Activated T-cell treated with anti-CD3 and anti-CD28 coated beads, Interleukin-2, amount 50 U/mL, for 24 hours (primary cell): ENCODE measurements around the gene DRC3.

Experiments used
- DNase-seq: peaks from one replicate; pipeline ENCODE4 v3.0.0-alpha.2; 2020
- H3K27ac Mint-ChIP-seq: 2 replicates; pipeline ENCODE4 v1.8.0; 2020; ENCODE audit warnings: mild to moderate bottlenecking, mixed read lengths
- H3K27me3 Mint-ChIP-seq: 2 replicates; pipeline ENCODE4 v1.8.0; 2020; ENCODE audit warnings: mixed read lengths
- H3K36me3 Mint-ChIP-seq: 2 replicates; pipeline ENCODE4 v1.8.0; 2020; ENCODE audit warnings: low read depth, mixed read lengths
- H3K4me1 Mint-ChIP-seq: 2 replicates; pipeline ENCODE4 v1.8.0; 2020; ENCODE audit warnings: low read depth, mixed read lengths
- H3K4me3 Mint-ChIP-seq: 2 replicates; pipeline ENCODE4 v1.8.0; 2020; ENCODE audit warnings: mild to moderate bottlenecking, moderate library complexity, mixed read lengths
- H3K9me3 Mint-ChIP-seq: 2 replicates; pipeline ENCODE4 v1.8.0; 2020; ENCODE audit warnings: mixed read lengths

Gene DRC3

DNA sequence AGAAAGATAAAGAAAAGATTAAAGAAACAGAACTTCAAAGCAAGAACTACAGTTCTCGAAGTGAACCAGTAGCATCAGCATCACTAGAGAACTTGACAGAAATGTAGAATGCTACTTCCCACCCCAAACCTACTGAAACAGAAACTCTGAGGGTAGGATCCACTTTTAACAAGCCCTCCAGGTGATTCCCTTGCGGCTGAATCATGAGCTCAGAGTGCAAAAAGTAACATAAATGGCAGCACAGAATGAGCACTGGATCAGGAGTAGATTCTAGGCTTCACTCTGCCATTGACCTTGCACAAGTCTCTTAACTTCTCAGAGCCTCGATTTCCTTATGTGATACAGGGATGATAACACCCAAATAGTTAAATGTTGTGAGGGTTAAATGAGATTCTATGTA lies 6.3 kb upstream of the DRC3 start:
- no peak for DNase-seq
- H3K27ac Mint-ChIP-seq = peak overlapping the region; percentile 73

DNA sequence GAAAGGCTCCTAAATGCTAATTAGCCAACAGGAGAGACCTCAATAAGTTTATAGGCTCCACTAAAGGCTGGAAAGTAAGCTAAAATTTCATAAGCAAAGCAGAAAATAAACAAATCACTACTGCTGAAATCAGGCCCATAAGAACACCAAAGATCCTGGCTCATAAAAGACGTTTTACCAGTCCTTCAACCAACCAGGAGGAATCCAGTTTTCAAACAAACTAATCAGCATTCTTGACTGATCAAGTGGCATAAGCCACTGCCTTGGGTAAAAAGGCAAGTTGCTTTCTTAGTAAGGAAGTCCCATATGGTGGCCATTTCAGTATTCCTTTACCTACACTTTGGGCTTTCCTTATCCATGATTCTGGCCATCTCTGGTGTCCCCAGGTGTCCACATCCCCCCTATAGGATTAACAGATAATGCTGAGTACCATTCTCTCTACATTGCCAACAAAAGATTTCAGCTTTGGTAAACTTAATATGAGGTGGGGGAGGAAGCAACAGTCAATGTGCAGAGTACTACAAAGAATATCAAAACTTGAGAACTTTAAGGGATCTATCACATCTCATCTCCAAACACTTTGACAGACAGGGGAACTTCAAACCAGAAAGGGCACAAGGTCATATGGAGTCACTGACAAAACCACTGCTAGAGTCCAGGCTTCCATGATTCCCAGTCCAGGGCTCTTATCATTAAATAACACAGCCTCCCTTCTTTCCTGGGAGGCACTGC lies 1.8 kb upstream of the DRC3 start:
- H3K4me1 Mint-ChIP-seq = peaks cover 57% of the 10 kb centered on the region
- no peak for DNase-seq

More for the DNA sequence above, 6.3 kb upstream of the DRC3 start:
- Mint-ChIP-seq H3K9me3 (no peaks in the 10 kb centered on the region), H3K4me3 (no peak overlapping the region), H3K36me3 (peaks cover 3% of the 10 kb centered on the region), H3K4me1 (peaks cover 69% of the 10 kb centered on the region), H3K27me3 (no peaks in the 10 kb centered on the region)

DNA sequence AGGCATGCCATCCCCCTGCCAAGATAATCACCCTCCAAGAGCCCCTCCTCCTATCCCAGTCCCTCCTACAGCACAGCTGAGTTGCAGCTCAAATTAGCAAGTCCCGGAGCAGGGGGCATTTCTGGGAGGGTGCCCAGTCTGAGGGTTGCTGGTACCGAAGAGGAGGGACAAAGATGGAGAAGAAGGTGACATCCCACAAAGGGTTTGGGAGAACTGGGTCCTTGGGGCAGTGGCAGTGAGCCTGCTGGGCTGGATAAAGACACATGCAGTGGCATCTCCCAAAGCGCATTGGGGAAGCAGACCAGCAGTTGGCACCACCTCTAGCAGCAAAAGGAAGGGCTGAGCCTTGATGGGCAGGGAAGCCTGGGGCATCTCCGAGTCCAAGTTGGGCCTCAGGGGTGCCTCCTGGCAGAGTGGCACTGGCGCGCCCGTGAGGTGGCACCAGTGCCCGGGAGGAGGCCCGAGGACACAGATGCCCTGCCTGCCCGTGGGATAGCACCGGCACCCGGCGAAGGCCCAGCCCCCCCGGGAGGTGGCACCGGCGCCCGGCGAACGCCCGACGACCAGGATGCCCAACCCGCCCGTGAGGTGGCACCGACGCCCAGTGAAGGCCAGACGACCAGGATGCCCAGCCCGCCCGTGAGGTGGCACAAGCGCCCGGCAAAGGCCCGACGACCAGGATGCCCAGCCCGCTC lies 1.1 kb upstream of the DRC3 start:
- H3K4me3 Mint-ChIP-seq = peak overlapping the region; percentile 91
- H3K27me3 Mint-ChIP-seq = no peaks in the 10 kb centered on the region
- H3K9me3 Mint-ChIP-seq = no peaks in the 10 kb centered on the region
- peaks cover 2% of the 10 kb centered on the region for H3K36me3 Mint-ChIP-seq
- DNase-seq = no peak
- H3K4me1 Mint-ChIP-seq = peaks cover 50% of the 10 kb centered on the region
- peak overlapping the region; percentile 79 for H3K27ac Mint-ChIP-seq

More for the DNA sequence above, 1.8 kb upstream of the DRC3 start:
- peak overlapping the region; percentile 91 for H3K4me3 Mint-ChIP-seq
- peaks cover 2% of the 10 kb centered on the region for H3K36me3 Mint-ChIP-seq
- peak overlapping the region; percentile 79 for H3K27ac Mint-ChIP-seq
- H3K9me3 Mint-ChIP-seq = no peaks in the 10 kb centered on the region
- H3K27me3 Mint-ChIP-seq = no peaks in the 10 kb centered on the region

DNA sequence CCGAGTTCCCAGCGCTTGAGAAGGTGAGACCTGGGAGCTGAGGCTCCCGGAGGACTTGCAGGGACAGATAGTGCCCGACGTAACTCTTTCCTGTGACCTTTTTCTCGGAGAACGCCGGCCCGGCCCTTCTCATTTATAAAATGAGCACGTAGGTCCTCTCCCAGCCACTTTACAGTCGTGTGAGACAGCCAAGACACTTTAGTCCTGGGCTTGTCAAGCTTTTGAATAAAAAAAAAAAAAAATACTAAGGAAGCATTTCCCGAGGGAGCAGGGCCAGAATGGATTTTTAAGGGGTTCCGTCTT lies 241 bp downstream of the DRC3 start:
- H3K4me3 Mint-ChIP-seq = peak overlapping the region; percentile 91
- H3K9me3 Mint-ChIP-seq = no peaks in the 10 kb centered on the region
- peak overlapping the region; percentile 94 for H3K27ac Mint-ChIP-seq
- no peak for DNase-seq
- H3K27me3 Mint-ChIP-seq = no peaks in the 10 kb centered on the region
- H3K36me3 Mint-ChIP-seq = peaks cover 2% of the 10 kb centered on the region
- H3K4me1 Mint-ChIP-seq = peaks cover 38% of the 10 kb centered on the region

DNA sequence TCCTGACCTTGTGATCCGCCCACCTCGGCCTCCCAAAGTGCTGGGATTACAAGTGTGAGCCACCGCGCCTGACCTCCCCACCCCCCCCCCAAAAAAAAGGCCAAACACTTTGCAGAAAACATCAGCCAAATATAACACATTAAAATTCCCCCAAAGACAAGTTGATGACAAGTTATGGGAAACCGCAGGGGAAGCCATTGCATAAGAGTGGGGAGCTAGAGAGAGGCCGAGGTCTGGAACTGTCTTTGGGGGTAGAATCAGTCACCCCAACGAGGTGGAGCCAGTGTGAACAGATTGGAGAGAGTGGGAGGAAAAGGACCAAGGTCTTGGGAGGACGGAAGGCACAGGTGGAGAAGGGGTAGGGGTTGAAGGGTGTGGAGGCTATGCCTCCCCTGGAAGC lies 2.8 kb downstream of the DRC3 start:
- DNase-seq = no peak
- no peaks in the 10 kb centered on the region for H3K9me3 Mint-ChIP-seq
- H3K4me3 Mint-ChIP-seq = no peak overlapping the region
- H3K27ac Mint-ChIP-seq = peak overlapping the region; percentile 17
- no peaks in the 10 kb centered on the region for H3K27me3 Mint-ChIP-seq
- H3K4me1 Mint-ChIP-seq = peaks cover 22% of the 10 kb centered on the region
- H3K36me3 Mint-ChIP-seq = peaks cover 2% of the 10 kb centered on the region

DNA sequence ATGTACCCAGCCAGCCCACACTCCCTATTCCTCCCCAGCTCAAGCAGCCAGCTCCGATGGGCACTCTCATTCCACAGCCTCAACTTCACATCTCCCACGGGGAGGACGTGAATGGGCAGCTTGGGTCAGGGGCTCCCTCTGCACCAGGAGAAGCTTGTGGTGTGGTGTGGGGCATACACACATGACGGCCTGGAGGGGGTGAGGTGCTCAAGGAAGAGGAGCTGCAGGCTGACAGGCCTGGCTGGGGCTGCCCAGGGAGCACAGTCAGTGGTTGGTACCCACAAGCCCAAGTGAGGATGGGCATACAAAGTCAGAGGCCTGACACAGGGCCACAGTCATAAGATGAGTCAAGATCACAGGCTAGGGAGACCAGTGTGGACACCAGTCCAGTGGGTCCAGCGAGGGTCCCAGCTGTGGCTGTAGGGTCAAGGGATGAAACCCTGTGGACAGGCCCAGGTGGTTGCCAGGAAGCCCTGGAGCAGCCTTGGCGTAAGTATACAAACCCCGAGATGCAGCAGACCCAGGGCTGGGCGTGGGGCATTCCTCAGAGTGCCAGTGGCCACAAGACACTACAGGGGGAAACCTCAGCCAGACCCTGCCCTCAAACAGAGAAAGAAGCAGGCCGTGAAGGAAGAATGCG lies 4.4 kb downstream of the DRC3 start:
- no peaks in the 10 kb centered on the region for H3K27me3 Mint-ChIP-seq
- H3K4me1 Mint-ChIP-seq = peaks cover 10% of the 10 kb centered on the region
- no peaks in the 10 kb centered on the region for H3K9me3 Mint-ChIP-seq
- no peak overlapping the region for H3K4me3 Mint-ChIP-seq
- peaks cover 2% of the 10 kb centered on the region for H3K36me3 Mint-ChIP-seq
- DNase-seq = no peak
- H3K27ac Mint-ChIP-seq = no peak overlapping the region

DNA sequence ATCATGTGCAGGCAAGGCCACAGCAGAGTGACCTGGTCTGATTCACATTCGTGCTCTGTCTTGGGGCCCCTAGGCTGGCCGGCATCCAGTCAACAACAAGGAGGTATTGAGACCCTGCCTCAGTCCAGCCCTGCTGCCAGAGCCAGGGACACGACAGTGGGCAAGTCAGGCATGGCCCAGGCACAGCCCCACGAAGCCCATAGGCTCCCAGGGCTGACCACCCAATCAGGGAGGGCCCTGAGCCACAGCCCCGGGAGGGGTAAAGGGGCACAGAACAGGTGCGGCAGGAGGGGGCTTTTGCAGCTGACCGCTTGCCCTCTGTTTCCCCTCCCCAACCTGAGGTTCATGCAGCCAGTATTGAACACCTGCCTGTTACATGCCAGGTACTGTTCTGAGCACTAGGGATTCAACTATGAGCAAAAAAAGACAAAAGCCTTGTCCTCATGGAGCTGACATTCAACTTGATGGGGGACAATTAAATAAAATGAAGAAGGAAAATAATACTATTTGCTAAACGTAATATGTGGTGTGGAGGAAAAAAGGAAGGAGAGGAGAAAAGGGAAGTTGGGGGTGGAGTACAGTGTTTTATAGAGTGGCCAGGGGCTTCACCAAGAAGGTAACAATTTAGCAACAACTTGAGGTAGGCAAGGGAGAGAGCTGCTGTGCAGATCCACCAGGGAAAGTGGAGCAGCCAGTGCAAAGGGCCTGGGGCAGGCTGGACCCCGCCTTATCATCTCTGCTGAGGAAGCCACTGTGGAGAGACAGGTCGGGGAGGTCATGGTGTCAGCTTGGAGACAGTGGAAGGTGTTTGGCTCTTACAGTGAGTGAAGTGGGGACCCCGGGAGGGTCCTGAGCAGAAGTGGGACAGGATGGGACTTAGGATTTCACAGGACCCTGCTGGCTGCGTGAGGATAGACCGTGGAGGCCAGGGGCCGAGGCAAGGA lies 6.1 kb downstream of the DRC3 start:
- H3K27me3 Mint-ChIP-seq = no peaks in the 10 kb centered on the region
- no peak for DNase-seq
- H3K4me3 Mint-ChIP-seq = no peak overlapping the region
- no peak overlapping the region for H3K27ac Mint-ChIP-seq
- H3K4me1 Mint-ChIP-seq = peaks cover under 1% of the 10 kb centered on the region
- H3K9me3 Mint-ChIP-seq = no peaks in the 10 kb centered on the region
- no peaks in the 10 kb centered on the region for H3K36me3 Mint-ChIP-seq

DNA sequence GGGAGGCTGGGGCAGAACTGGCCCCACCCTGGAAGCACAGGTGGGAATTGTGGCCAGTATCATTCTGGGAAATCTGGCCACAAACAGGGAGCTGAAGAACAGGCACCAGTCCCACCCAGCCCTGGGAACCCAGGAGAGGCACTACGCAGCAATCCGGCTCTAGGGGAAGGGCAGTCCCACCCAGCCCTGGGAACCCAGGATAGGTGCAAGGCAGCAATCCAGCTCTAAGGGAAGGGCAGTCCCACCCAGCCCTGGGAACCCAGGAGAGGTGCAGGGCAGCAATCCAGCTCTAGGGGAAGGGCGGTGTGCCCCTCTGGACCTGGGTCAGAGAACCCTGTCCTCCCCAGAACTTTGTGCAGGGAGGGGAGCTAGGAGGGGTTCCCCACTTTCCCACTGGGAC lies 7.1 kb downstream of the DRC3 start:
- no peak for DNase-seq
- Mint-ChIP-seq H3K27ac (no peak overlapping the region), H3K27me3 (no peaks in the 10 kb centered on the region), H3K4me3 (no peak overlapping the region), H3K36me3 (no peaks in the 10 kb centered on the region), H3K4me1 (no peaks in the 10 kb centered on the region), H3K9me3 (no peaks in the 10 kb centered on the region)

DNA sequence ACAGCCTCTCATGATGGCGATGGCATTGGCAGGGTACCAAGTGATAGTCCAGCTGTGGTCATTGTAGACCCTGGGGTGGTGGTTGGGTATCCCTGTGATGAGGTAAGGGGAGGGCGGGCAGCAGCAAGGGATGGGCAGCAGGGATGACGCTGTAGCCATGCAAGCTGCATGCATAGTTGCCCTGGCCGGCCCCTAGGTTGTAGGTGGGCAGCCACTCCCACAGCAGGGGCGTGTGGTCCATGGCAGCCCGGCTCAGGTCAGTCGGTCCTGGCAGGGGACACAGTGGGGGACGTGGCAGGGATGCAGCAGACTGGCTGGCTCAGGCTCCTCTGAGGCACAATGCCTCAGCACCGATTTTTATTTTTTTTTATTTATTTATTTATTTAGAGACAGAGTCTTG lies 8.7 kb downstream of the DRC3 start:
- no peak overlapping the region for H3K4me3 Mint-ChIP-seq
- H3K36me3 Mint-ChIP-seq = no peaks in the 10 kb centered on the region
- H3K27ac Mint-ChIP-seq = no peak overlapping the region
- H3K4me1 Mint-ChIP-seq = no peaks in the 10 kb centered on the region
- no peak for DNase-seq
- H3K9me3 Mint-ChIP-seq = no peaks in the 10 kb centered on the region
- no peaks in the 10 kb centered on the region for H3K27me3 Mint-ChIP-seq

DNA sequence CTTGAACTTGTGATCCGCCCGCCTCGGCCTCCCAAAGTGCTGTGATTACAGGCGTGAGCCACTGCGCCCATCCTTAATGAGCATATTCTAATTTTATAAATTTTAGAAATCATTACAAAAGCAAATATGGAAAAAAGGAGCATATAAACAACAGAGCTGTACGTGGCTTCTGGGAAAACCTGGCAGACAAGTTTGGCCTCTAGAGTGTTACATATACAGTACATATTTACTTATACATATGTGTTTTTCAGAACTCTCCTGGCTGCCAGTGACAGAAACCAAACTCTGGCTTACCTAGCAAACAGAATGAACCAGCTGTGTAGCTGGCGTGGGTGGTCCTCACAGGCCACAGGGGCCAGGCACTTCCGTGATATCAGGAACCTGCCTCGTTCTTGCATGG lies 10.1 kb downstream of the DRC3 start:
- no peaks in the 10 kb centered on the region for H3K36me3 Mint-ChIP-seq
- no peaks in the 10 kb centered on the region for H3K4me1 Mint-ChIP-seq
- H3K27ac Mint-ChIP-seq = no peak overlapping the region
- no peaks in the 10 kb centered on the region for H3K27me3 Mint-ChIP-seq
- no peaks in the 10 kb centered on the region for H3K9me3 Mint-ChIP-seq
- no peak for DNase-seq
- no peak overlapping the region for H3K4me3 Mint-ChIP-seq

DNA sequence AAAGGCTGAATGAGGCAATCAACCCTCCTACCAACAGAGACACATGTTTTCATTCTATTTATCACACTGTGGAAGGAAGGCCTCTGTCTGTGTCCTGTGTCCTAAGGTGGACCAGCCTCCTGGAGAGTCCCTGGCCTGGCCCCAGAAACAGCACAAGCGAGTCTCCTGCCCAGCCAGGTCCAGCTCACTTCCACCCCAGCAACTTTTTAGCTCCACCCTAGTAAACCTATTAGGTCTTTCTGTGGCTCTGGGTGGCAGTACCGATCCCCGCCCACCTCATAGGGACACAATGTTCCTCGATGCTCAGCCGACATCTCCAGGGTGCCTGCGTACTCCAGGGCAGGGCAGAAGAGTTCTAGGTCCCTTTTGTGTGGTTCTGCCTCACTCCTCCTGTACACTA lies 10.7 kb downstream of the DRC3 start:
- no peaks in the 10 kb centered on the region for H3K36me3 Mint-ChIP-seq
- no peaks in the 10 kb centered on the region for H3K4me1 Mint-ChIP-seq
- no peaks in the 10 kb centered on the region for H3K9me3 Mint-ChIP-seq
- H3K4me3 Mint-ChIP-seq = no peak overlapping the region
- H3K27me3 Mint-ChIP-seq = no peaks in the 10 kb centered on the region
- DNase-seq = no peak
- no peak overlapping the region for H3K27ac Mint-ChIP-seq

DNA sequence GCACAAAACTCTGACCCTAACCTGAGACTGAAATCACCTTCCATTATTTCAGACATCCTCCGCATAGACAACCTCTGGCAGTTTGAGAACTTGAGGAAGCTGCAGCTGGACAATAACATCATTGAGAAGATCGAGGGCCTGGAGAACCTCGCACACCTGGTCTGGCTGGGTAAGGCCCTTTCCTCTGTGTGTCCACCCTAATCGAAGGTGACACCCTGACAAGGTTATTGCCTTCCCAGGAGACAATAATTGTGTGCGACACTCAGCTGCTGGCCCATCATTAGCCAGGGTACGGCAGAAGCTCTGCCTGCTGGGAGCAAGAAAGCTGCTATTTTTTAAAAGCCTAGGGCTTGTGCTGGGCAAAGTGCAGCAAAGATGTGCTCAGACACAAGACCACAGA lies 11.1 kb downstream of the DRC3 start:
- no peaks in the 10 kb centered on the region for H3K4me1 Mint-ChIP-seq
- H3K27ac Mint-ChIP-seq = no peak overlapping the region
- no peak for DNase-seq
- H3K9me3 Mint-ChIP-seq = no peaks in the 10 kb centered on the region
- no peak overlapping the region for H3K4me3 Mint-ChIP-seq
- no peaks in the 10 kb centered on the region for H3K27me3 Mint-ChIP-seq
- H3K36me3 Mint-ChIP-seq = no peaks in the 10 kb centered on the region

DNA sequence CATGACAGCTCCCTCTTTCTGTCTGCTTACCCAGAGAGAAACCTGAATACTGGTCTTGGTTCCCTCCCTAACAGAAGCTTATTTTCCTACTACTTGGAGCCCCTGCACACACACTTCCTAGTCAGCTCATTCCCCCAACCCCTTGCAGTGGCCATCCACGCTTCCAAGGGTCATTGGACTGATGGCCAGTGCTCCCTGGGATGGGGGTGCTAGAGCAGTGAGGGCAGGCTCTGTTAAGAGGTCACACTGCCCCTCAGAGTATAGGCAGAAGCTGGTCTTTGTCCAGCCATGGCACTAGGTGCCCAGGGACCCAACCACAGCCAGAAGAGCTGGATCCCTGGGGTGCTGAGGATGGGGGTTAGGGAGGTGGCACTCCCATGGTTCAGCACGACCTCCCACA lies 12.5 kb downstream of the DRC3 start:
- Mint-ChIP-seq H3K27me3 (no peaks in the 10 kb centered on the region), H3K27ac (no peak overlapping the region), H3K36me3 (no peaks in the 10 kb centered on the region), H3K4me1 (no peaks in the 10 kb centered on the region), H3K4me3 (no peak overlapping the region), H3K9me3 (no peaks in the 10 kb centered on the region)
- no peak for DNase-seq

DNA sequence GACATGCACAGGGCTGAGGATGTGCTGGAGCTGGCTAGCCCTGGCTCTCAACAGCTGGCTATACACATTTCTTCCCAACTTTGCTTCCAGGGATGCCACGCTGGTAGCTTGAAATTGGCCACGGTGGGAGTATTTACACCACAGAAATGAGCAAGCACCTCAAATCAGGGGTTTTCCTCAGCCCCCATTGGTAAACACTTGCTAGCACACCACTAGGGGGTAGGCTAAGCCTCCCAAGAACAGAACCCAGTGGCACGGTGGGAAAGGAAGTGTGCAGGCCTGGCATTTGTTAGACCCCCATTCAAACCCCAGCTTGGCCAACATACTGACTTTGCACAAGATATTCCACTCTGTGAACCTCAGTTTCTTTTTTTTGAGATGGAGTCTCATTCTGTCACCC lies 12.9 kb downstream of the DRC3 start:
- Mint-ChIP-seq H3K9me3 (no peaks in the 10 kb centered on the region), H3K4me3 (no peak overlapping the region), H3K36me3 (no peaks in the 10 kb centered on the region), H3K4me1 (no peaks in the 10 kb centered on the region), H3K27ac (no peak overlapping the region), H3K27me3 (no peaks in the 10 kb centered on the region)
- no peak for DNase-seq
